Measurements from ENCODE around the gene PCK2. TPM values are rescaled to one million over a fixed set of nuclear protein-coding genes. Genes with fewer than 3 reads are reported as not detected.
"Not testable (repeated sequence)": the region's sequence is repeated elsewhere in the genome, so short reads cannot be mapped to it uniquely, and the experiment has no call there.

The PCK2 gene
- total RNA-seq = 10 to 100 TPM; 15.4 to 29.0 (median 21.0) TPM

DNA sequence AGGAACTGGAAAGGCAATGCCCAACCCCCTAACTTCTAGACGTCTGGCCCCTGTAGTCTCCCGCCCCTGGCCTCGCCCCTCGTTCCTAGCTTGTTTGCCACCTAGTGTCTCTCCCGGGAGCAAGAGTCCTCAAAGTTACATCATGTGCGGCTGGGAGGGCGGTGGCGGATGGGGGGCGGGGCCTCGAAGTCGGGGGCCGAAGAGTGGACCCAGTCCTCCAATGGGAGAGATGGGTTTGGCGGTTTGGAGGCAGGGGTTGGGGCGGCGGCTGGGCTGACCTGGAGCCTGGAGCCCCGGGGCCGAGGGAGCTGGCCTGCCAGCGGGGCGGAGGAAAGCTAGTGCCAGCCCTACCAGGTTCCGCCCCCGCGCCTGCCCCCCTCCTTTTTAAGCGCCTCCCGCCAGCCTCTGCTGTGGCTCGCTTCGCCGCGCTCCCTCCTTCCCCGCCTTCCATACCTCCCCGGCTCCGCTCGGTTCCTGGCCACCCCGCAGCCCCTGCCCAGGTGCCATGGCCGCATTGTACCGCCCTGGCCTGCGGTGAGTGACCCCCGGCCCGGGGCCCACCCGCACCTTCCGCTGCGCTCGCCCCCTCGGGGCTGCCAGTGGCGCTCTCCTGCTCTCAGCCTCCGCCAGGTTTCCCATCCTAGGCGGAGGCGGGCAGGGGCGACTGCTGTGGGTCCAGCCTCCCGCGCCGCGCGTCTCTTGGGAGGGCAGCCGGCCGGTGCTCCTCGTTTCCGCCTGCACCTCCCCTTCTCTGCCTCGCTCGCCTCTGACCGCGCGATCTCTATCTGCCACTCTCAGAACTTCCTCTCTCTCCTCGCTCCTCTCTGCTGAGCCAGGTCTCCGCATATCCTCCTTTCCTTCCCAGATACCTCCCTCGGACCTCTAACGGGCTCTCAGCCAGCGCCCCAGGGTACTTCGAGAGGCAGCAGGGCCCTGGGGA is at the start of gene PCK2:
Gene PCK2 (plus strand): TSS at position 411 of the 940 bp plus-strand sequence. CDS start 95 bp downstream, at position 506.
- peak within 1 kb of the TSS; percentile 73 for H3K4me3 ChIP-seq (ENCODE audit: low read depth, poor library complexity, severe bottlenecking)
- intact Hi-C loops (cut with DNase I; ENCODE audit: low total_unique reads) = loop anchor here (10.0 kb wide), 1 partner anchor 79 kb away; no protein-coding TSS in a partner anchor
- whole genome bisulfite sequencing, 2 donors = 1% methylated on average over 53 to 65 of the region's 68 CpGs
- peak; percentile 93 to 99 for DNase-seq (ENCODE audit: low spot score in 2 of 2)
- no peak for TF ChIP-seq POLR2A (IDR thresholded peaks at IDR 0.05)
- TF ChIP-seq, protein P1, sequence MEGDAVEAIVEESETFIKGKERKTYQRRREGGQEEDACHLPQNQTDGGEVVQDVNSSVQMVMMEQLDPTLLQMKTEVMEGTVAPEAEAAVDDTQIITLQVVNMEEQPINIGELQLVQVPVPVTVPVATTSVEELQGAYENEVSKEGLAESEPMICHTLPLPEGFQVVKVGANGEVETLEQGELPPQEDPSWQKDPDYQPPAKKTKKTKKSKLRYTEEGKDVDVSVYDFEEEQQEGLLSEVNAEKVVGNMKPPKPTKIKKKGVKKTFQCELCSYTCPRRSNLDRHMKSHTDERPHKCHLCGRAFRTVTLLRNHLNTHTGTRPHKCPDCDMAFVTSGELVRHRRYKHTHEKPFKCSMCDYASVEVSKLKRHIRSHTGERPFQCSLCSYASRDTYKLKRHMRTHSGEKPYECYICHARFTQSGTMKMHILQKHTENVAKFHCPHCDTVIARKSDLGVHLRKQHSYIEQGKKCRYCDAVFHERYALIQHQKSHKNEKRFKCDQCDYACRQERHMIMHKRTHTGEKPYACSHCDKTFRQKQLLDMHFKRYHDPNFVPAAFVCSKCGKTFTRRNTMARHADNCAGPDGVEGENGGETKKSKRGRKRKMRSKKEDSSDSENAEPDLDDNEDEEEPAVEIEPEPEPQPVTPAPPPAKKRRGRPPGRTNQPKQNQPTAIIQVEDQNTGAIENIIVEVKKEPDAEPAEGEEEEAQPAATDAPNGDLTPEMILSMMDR (IDR thresholded peaks at IDR 0.05) = peak in 1 of 3 donors; percentile 20

DNA sequence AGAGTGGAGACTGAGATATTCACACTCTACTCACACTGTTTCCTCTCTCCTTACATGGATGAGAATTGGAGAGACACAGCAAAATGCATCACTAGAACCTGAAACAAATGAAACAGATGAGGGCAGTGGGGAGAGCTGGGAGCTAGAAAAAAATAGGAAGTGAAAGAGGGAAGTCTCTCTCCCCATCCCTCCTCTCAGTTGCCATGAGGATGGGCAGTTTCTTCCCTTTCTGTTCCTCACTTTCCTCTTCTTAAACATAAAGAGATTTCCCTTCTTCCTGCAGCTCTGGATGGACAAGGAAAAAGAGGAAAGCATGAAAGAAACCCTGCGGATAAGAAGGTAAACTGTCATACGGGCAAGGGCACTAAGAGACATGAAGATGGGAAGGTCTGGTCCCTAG is 45.1 kb upstream of the PCK2 start:
- WGBS, 2 donors = 77 to 91% methylated on average over 2 of the region's 2 CpGs
- H3K4me3 ChIP-seq (ENCODE audit: low read depth, poor library complexity, severe bottlenecking); DNase-seq (ENCODE audit: low spot score in 2 of 2); intact Hi-C loops (cut with DNase I; ENCODE audit: low total_unique reads): not testable (repeated sequence)

DNA sequence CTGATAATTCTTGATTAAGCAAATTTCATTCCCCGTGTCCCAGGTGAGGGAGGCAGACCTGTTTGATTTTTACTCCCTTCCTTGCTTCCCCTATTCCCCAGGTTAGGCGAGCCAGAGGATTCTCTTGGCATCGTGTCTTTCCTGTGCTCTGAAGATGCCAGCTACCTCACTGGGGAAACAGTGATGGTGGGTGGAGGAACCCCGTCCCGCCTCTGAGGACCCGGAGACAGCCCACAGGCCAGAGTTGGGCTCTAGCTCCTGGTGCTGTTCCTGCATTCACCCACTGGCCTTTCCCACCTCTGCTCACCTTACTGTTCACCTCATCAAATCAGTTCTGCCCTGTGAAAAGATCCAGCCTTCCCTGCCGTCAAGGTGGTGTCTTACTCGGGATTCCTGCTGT is 43.4 kb upstream of the PCK2 start:
- intact Hi-C loops (cut with DNase I; ENCODE audit: low total_unique reads); DNase-seq (ENCODE audit: low spot score in 2 of 2); H3K4me3 ChIP-seq (ENCODE audit: low read depth, poor library complexity, severe bottlenecking): not testable (repeated sequence)
- 39 to 46% methylated on average over 8 of the region's 8 CpGs for WGBS, 2 donors

DNA sequence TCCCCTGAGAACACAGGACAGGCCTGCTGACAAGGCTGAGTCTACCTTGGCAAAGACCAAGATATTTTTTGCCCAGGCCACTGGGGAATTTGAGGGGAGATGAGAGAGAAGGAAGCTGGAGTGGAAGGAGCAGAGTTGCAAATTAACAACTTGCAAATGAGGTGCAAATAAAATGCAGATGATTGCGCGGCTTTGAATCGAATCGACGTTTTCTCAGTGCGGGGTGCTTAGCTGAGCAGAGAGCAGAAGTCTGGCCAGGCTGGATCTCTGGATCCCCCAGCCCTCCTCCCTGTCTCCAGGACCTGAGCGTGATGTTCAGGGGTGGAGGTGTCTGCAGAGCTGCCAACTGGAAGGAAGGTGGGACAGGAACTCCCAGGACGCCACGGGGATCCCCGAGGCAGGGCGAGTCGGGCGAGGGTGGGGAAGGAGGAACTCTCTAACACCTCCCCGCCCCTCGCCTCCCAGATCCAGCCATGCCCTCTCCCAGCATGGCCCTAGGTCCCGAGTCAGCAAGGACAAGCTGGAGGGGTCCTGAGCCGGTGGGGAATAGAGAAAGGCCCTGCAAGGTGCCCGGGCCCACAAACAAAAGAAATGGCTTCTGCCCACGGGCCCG is 42.8 kb upstream of the PCK2 start:
- WGBS, 2 donors = 16 to 17% methylated on average over 13 to 20 of the region's 20 CpGs
- peak; percentile 43 to 89 for DNase-seq (ENCODE audit: low spot score in 2 of 2)
- peak overlapping the region; percentile 18 for H3K4me3 ChIP-seq (ENCODE audit: low read depth, poor library complexity, severe bottlenecking)
- intact Hi-C loops (cut with DNase I; ENCODE audit: low total_unique reads) = no loop called here
- no peak for TF ChIP-seq POLR2A (IDR thresholded peaks at IDR 0.05)
- TF ChIP-seq, protein P1 (IDR thresholded peaks at IDR 0.05) = no peak

DNA sequence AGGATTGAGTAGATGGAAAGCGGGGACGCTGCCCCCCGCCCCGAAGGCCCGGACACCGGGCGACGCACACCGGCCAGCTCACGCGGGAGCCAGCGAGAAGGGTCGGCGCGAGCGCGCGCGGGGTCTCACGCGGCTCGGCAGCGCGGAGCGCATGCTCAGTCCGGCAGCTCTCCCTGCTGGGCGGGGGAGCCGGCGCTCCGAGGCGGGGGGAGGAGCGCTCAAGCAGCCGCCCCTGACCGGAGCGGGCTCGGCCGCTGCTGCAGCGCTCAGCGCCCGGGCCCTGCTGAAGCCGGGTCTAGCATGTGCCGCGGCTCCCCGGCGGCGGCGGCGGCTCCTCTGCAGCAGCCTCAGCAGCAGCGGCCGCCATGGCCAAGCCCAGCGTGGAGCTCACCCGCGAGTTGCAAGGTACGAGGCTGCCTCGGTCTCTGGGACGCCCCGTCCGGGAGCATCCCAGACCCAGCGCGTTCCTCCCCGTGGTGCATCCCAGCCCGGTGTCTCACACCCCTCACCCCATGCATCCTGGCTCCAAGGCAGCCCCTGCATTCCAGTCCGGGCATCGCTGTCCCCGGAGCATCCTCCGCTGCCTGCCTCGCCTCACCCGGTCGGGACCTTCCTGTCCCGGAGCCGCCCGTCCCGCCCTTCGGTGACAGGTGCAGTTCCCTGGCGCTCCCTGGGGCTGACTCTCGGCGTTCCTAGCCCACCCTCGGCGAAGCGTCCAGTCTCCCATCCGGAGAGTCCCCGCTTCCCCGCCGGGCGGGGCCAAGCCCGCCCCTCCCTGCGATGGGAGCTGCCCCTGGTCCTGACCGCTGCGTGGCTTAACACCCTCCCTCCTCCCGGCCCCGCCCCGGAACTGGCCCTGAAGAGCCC is 42.1 kb upstream of the PCK2 start, which contains the start of gene CARMIL3:
Gene CARMIL3 (plus strand): TSS at position 221 of the 867 bp plus-strand sequence. CDS start 145 bp downstream, at position 366.
- WGBS, 2 donors = 0 to 1% methylated on average over 15 to 67 of the region's 92 CpGs
- H3K4me3 ChIP-seq (ENCODE audit: low read depth, poor library complexity, severe bottlenecking) = peak within 1 kb of the TSS; percentile 24
- peak in 1 of 2 donors; percentile 88 for DNase-seq (ENCODE audit: low spot score in 2 of 2)
- intact Hi-C loops (cut with DNase I; ENCODE audit: low total_unique reads) = no loop called here
- TF ChIP-seq POLR2A (IDR thresholded peaks at IDR 0.05) = no peak

DNA sequence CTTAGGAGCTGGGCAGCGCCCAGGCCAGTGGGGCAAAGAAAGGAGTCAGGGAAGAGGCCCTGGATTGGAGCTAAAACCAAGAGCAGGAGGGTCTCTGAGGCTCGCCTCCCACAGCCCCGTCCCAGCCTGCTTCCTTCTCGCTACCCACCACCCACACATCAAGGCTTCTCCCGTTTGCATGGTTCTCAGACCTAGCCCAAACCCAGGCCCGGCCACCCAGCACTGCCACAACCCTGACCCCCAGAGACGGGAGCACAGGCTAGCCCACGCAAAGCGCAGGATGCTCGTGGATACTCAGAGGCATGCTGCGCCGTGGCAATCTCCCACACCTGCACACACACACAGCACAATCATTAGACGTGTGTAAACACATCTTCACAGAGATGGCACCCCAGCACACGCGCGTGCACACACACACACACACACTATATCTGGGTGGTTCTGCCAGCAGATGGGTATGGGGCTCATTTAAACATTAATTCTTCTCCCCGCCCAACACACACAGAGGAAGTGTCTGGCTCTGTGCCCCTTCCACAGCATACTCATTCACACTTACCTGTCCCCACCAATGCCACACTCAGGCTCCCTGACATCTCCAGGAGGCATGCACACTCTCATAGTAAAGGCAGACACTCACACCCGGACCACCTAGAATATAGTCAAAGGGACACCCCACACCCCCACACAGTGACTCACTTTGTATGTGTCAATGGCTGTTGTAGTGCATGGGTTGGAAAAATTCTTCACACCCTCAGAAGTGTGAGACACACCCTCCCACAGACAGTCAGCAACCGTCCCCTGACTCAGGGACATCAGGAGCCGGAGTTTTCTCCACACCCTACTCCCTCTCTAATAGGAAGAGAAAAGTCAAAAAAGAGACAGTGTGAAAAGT is 41.2 kb upstream of the PCK2 start:
- WGBS, 2 donors = 55 to 62% methylated on average over 19 to 20 of the region's 20 CpGs
- intact Hi-C loops (cut with DNase I; ENCODE audit: low total_unique reads) = no loop called here
- no peak for DNase-seq (ENCODE audit: low spot score in 2 of 2)

More for the DNA sequence above, 41.2 kb upstream of the PCK2 start:
- TF ChIP-seq, protein P1 (IDR thresholded peaks at IDR 0.05) = no peak
- no peak for TF ChIP-seq POLR2A (IDR thresholded peaks at IDR 0.05)
- no peak overlapping the region for H3K4me3 ChIP-seq (ENCODE audit: low read depth, poor library complexity, severe bottlenecking)

All from lower leg skin (tissue), 4 donors.